Activated CD4-positive, alpha-beta T cell treated with anti-CD3 and anti-CD28 coated beads, Interleukin-2, amount 10 ng/mL, durations not matched to agents 7 days and 5 days (primary cell): ENCODE data around the gene ACVR2B. TPM values are rescaled to one million over a fixed set of nuclear protein-coding genes. Genes with fewer than 3 reads are reported as not detected.
A peak's percentile ranks its signal among the peaks of the same experiment; 100 is the strongest.
"Not testable (repeated sequence)": the region's sequence is repeated elsewhere in the genome, so short reads cannot be mapped to it uniquely, and the experiment has no call there.

Experiments used
- CTCF ChIA-PET: fragments of 350-600 bp; sonication (Branson Sonifier 250); formaldehyde crosslinking; loops from one replicate; lab custom pipeline; 2021; ENCODE audit warnings: antibody characterized with exemption; lab: Charles Lee
- POLR2A ChIA-PET: fragments of 350-600 bp; sonication (Branson Sonifier 250); formaldehyde crosslinking; loops from one replicate; lab custom pipeline; 2021; ENCODE audit warnings: antibody characterized with exemption; lab: Charles Lee
- DNase-seq: peaks from one replicate; pipeline ENCODE4 v3.0.0-alpha.2; 2020
- H3K27ac Mint-ChIP-seq: one replicate; pipeline ENCODE4 v1.8.0; 2021; ENCODE audit warnings: mild to moderate bottlenecking, moderate library complexity, mixed read lengths
- H3K27me3 Mint-ChIP-seq: one replicate; pipeline ENCODE4 v1.8.0; 2021; ENCODE audit warnings: mixed read lengths
- H3K36me3 Mint-ChIP-seq: one replicate; pipeline ENCODE4 v1.8.0; 2021; ENCODE audit warnings: low read depth, mixed read lengths
- H3K4me1 Mint-ChIP-seq: one replicate; pipeline ENCODE4 v1.8.0; 2021; ENCODE audit warnings: mixed read lengths
- H3K4me3 Mint-ChIP-seq: one replicate; pipeline ENCODE4 v1.8.0; 2021; ENCODE audit warnings: mild to moderate bottlenecking, moderate library complexity, mixed read lengths
- H3K9me3 Mint-ChIP-seq: one replicate; pipeline ENCODE4 v1.8.0; 2021; ENCODE audit warnings: mixed read lengths
- total RNA-seq, 2 experiments: library from RNA; stranded (reverse); gene quantifications; one replicate each; pipeline ENCODE4 v1.2.3, GENCODE V29; 2021

Gene ACVR2B
- 1 to 10 TPM; 6.0 to 6.6 TPM for total RNA-seq

DNA sequence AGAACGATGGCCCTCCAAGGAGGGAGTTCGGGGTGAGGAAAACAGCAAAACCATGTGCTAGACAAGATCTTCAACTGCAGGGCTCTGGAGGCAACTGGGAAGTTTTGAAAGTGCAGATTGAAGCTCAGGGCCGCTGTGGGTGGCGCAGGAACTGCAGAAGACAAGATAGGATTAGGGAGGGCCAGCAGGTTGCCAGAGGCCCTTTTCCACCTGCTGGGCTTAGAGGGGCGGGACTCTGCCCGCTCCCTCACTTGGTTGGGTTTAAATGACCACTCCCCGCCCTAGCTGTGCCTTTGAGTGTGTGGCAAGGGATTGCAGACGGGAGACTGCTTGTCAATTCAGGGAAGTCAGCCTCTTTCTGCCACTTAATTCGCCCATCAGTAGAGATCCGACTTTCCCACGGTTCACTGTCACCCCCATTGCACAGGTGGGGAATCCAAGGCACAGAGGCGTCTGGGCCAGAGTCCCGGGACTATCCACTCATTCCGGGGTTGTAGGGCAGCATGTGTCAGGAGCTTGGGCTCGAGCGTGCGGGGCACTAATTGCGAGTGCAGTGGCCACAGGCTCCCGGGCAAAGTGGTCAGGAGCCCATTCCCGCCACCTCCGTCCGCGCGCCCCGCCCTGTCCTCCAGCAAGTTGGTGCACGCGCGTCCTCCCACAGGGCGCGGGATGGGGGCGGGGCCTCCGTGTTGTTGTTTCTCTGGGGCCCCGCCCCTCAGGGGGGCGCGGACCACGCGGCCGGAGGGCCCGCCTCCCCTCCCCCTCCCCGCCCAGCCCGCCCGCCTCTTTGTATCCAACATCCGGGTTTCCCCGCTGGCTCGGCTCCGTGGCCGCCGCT lies at the start of gene ACVR2B:
TSS of gene ACVR2B (plus strand) at position 816 of the 838 bp plus-strand sequence. CDS start 433 bp downstream, outside the sequence.
- H3K27ac Mint-ChIP-seq, result peak within 1 kb of the TSS; percentile 88
- H3K4me1 Mint-ChIP-seq, result peaks cover 25% of the 10 kb centered on the region
- H3K27me3 Mint-ChIP-seq, result peaks cover 7% of the 10 kb centered on the region
- H3K36me3 Mint-ChIP-seq, result peaks cover 3% of the 10 kb centered on the region
- DNase-seq, result peak; percentile 76
- H3K9me3 Mint-ChIP-seq, result peaks cover 10% of the 10 kb centered on the region
- ChIA-PET CTCF (interaction anchor here (0.9 to 1.2 kb wide), 3 partner anchors 12 to 41 kb away, joined by 3 read pairs; no protein-coding TSS in a partner anchor), POLR2A (no interaction called here)
- peak within 1 kb of the TSS; percentile 88 for H3K4me3 Mint-ChIP-seq

DNA sequence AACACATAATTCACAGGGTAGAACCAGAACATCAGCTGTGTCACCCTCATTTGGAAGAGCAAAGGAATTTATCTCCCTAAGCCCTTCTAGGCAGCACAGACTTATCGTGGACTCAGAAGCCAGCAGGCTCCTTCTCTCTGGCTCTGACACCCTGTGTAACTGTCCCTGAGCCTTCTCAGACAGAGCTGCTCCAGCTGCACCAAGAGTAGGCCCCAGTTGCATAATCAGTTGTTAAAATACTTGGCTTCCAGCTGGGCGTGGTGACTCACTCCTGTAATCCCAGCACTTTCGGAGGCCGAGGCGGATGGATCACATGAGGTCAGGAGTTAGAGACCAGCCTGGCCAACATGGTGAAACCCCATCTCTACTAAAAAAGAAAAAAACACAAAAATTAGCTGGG lies 49.4 kb upstream of the ACVR2B start:
- H3K27me3 Mint-ChIP-seq, result no peaks in the 10 kb centered on the region
- ChIA-PET CTCF (interaction anchor here (1.0 kb wide), 1 partner anchor 58 kb away, joined by 4 read pairs; the partner anchor contains the start of gene XYLB), POLR2A (no interaction called here)
- H3K9me3 Mint-ChIP-seq, result peaks cover 2% of the 10 kb centered on the region
- H3K27ac Mint-ChIP-seq, result no peak overlapping the region
- DNase-seq, result no peak
- no peak overlapping the region for H3K4me3 Mint-ChIP-seq
- H3K36me3 Mint-ChIP-seq, result peaks cover 19% of the 10 kb centered on the region
- H3K4me1 Mint-ChIP-seq, result no peaks in the 10 kb centered on the region

DNA sequence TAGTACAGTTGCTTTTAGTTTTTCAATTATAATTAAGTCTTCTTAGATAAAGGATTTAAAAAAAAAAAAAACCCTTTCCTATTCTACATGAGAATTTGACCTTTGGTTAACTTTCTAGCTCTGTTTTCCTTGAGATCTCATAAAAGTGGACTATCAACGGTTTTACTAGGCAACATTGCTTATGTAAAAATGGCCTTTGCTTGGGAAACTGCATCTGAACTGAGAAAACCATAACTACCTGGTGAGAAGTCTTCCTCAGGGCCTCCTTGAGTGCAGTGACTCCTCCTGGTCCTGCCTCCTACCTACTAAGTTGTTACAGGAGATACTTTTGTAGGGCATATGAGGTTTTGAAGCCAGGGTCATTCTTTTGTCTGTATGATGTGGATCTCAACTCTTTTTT lies 42.1 kb upstream of the ACVR2B start:
- Mint-ChIP-seq H3K4me1 (no peaks in the 10 kb centered on the region), H3K4me3 (no peak overlapping the region), H3K36me3 (no peaks in the 10 kb centered on the region), H3K27ac (no peak overlapping the region), H3K9me3 (peaks cover 7% of the 10 kb centered on the region), H3K27me3 (no peaks in the 10 kb centered on the region)
- DNase-seq, result no peak
- CTCF ChIA-PET, result no interaction called here
- POLR2A ChIA-PET, result no interaction called here

DNA sequence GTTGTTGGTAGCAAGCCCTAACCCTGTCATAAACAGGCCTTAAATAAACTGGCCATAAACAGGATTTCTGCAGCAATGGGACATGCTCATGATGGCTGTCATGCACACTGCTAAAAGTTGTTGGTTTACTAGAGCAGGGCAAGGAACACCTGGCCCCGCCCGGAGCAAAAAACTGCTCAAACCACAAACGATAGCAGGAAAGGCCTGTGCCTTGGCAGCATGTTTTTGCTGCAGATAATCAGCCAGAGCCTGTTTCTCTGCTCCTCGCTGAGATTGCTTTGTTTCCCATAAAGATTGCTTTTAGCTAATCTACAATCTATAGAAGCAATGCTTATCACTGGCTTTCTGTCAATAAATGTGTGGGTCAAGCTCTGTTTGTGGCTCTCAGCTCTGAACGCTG lies 32.9 kb upstream of the ACVR2B start:
- H3K4me3 Mint-ChIP-seq, CTCF ChIA-PET, POLR2A ChIA-PET, H3K27me3 Mint-ChIP-seq, H3K27ac Mint-ChIP-seq, DNase-seq, H3K9me3 Mint-ChIP-seq, H3K36me3 Mint-ChIP-seq: not testable (repeated sequence)
- peaks cover 28% of the 10 kb centered on the region for H3K4me1 Mint-ChIP-seq

DNA sequence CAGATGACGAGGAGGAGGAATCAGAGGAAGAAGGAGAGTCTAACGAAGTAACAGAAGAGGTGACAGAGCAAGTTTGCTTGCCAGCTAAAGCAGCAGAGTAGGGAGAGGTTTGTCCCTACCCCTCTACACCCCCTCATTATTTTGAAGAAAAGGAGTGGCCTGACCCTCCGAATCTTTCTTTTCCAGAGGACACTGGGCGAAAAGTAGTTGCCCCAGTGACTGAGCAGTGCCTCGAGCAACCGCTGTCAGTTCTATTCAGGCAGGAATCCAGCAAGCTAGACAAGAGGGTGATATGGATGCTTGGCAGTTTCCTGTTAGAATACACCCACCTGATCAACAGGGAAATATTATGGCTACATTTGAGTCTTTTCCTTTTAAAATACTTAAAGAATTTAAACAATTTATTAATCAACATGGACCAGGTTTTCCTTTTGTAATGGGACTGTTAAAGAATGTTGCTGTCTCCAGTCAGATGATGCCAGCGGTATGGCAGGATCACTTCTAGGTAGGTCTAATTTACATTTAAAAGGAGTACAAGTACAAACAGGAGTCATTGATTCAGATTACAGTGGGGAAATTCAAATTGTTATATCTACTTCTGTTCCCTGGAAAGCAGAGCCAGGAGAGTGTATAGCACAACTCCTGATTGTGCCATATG lies 31.9 kb upstream of the ACVR2B start:
- H3K27me3 Mint-ChIP-seq, result no peaks in the 10 kb centered on the region
- peaks cover 39% of the 10 kb centered on the region for H3K4me1 Mint-ChIP-seq
- DNase-seq, result no peak
- peaks cover 10% of the 10 kb centered on the region for H3K36me3 Mint-ChIP-seq
- H3K4me3 Mint-ChIP-seq, result no peak overlapping the region
- H3K27ac Mint-ChIP-seq, result peak overlapping the region; percentile 6
- ChIA-PET POLR2A (no interaction called here), CTCF (no interaction called here)
- peaks cover 8% of the 10 kb centered on the region for H3K9me3 Mint-ChIP-seq

DNA sequence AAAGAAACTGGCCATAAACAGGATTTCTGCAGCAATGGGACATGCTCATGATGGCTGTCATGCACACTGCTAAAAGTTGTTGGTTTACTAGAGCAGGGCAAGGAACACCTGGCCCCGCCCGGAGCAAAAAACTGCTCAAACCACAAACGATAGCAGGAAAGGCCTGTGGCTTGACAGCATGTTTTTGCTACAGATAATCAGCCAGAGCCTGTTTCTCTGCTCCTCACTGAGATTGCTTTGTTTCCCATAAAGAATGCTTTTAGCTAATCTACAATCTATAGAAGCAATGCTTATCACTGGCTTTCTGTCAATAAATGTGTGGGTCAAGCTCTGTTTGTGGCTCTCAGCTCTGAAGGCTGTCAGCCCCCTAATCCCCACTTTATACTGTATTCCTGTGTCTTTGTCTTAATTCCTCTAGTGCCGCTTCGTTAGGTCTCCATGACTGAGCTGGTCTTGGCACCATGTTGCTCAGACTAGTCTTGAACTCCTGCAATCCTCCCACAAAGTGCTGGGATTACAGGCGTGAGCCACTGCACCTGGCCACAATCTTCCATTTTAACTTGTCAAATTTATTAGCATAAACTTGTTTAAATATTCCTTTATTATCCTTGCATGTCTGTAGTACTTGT lies 26.8 kb upstream of the ACVR2B start:
- peaks cover 29% of the 10 kb centered on the region for H3K9me3 Mint-ChIP-seq
- H3K27me3 Mint-ChIP-seq, POLR2A ChIA-PET: not testable (repeated sequence)
- peaks cover 31% of the 10 kb centered on the region for H3K36me3 Mint-ChIP-seq
- CTCF ChIA-PET, result interaction anchor here (1.2 kb wide), 1 partner anchor 69 kb away, joined by 3 read pairs; no protein-coding TSS in a partner anchor
- peak overlapping the region; percentile 18 for H3K4me3 Mint-ChIP-seq
- peaks cover 44% of the 10 kb centered on the region for H3K4me1 Mint-ChIP-seq
- H3K27ac Mint-ChIP-seq, result peak overlapping the region; percentile 92
- DNase-seq, result peak; percentile 64

DNA sequence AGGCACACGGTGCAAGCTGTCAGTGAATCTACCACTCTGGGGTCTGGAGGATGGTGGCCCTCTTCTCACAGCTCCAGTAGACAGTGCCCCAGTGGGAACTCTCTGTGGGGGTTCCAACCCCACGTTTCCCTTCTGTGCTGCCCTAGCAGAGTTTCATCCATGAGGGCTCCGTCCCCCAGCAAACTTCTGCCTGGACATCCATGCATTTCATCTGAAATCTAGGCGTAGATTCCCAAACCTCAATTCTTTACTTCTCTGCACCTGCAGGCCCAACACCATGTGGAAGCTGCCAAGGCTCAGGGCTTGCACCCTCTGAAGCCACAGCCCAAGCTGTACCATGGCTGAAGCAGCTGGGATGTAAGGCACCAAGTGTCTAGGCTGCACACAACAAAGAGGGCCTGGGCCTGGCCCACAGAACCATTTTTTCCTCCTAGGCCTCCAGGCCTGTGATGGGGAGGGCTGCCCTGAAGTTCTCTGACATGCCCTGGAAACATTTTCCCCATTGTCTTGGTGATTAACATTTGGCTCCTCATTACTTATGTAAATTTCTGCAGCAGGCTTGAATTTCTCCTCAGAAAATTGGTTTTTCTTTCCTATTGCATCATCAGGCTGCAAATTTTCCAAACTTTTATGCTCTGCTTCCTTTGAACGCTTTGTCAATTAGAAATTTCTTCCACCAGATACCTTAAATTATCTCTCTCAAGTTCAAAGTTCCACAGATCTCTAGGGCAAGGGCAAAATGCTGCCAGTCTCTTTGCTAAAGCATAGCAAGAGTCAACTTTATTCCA lies 20.6 kb upstream of the ACVR2B start:
- H3K4me3 Mint-ChIP-seq, CTCF ChIA-PET, DNase-seq, H3K27ac Mint-ChIP-seq, H3K27me3 Mint-ChIP-seq, POLR2A ChIA-PET: not testable (repeated sequence)
- peaks cover 59% of the 10 kb centered on the region for H3K36me3 Mint-ChIP-seq
- peaks cover 64% of the 10 kb centered on the region for H3K9me3 Mint-ChIP-seq
- H3K4me1 Mint-ChIP-seq, result peaks cover 18% of the 10 kb centered on the region

DNA sequence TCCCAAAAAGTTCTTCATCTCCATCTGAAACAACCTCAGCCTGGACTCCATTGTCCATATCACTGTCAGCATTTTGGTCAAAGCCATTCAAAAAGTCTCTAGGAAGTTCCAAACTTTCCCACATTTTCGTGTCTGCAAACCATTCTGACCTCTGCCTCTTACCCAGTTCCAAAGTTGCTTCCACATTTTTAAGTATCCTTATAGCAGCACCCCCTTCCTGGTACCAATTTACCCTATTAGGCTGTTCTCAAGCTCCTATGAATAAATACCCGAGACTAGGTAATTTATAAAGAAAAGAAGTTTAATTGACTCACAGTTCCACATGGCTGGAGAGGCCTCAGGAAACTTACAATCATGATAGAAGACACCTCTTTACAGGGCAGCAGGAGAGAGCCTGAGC lies 20.0 kb upstream of the ACVR2B start:
- H3K4me3 Mint-ChIP-seq, H3K27ac Mint-ChIP-seq, POLR2A ChIA-PET, DNase-seq, CTCF ChIA-PET, H3K27me3 Mint-ChIP-seq: not testable (repeated sequence)
- Mint-ChIP-seq H3K4me1 (peaks cover 18% of the 10 kb centered on the region), H3K36me3 (peaks cover 57% of the 10 kb centered on the region), H3K9me3 (peaks cover 64% of the 10 kb centered on the region)

DNA sequence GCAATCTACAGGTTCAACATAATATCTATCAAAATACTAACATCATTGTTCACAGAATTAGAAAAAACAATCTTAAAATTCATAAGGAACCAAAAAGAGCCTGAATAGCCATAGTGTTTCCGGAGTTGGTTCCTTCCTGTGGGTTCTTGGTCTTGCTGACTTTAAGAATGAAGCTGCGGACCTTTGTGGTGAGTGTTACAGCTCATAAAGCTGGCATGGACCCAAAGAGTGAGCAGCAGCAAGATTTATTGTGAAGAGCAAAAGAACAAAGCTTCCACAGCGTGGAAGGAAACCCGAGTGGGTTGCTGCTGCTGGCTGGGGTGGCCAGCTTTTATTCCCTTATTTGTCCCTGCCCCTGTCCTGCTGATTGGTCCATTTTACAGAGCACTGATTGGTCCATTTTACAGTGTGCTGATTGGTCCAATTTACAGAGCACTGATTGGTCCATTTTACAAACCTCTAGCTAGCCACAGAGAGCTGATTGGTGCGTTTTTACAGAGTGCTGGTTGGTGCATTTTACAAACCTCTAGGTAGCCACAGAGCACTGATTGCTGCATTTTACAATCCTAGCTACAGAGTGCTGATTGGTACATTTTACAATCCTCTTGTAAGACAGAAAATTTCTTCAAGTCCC lies 15.1 kb upstream of the ACVR2B start:
- H3K36me3 Mint-ChIP-seq, result peaks cover 32% of the 10 kb centered on the region
- H3K9me3 Mint-ChIP-seq, result peaks cover 40% of the 10 kb centered on the region
- H3K27ac Mint-ChIP-seq, H3K27me3 Mint-ChIP-seq, H3K4me3 Mint-ChIP-seq, POLR2A ChIA-PET: not testable (repeated sequence)
- DNase-seq, result peak; percentile 30
- CTCF ChIA-PET, result interaction anchor here (0.6 to 1.5 kb wide), 3 partner anchors 10 to 515 kb away, joined by 3 to 4 read pairs (median 4); no protein-coding TSS in a partner anchor
- H3K4me1 Mint-ChIP-seq, result peaks cover 15% of the 10 kb centered on the region

DNA sequence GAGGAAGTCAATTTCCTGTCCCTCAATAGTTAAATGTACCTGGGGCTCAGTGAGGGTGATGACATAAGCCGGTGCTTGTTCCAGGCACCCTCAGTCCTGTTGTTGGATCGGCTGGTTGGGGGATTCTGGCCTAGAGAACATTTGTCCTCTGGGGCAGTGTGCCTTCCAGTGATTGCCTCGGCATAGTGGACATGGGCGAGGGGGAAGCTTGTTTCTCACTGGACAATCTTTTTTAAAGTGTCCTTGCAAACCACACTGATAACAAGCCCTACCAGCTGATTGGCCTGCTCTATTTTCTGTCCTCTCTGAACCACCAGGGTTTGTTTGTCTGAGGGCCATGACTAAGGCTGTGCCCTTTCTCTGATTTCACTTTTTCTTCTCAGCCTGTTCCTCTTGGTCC lies 10.5 kb upstream of the ACVR2B start:
- H3K36me3 Mint-ChIP-seq, result peaks cover 10% of the 10 kb centered on the region
- DNase-seq, POLR2A ChIA-PET, H3K27ac Mint-ChIP-seq, H3K4me3 Mint-ChIP-seq, H3K4me1 Mint-ChIP-seq, H3K27me3 Mint-ChIP-seq, CTCF ChIA-PET: not testable (repeated sequence)
- H3K9me3 Mint-ChIP-seq, result peaks cover 17% of the 10 kb centered on the region

DNA sequence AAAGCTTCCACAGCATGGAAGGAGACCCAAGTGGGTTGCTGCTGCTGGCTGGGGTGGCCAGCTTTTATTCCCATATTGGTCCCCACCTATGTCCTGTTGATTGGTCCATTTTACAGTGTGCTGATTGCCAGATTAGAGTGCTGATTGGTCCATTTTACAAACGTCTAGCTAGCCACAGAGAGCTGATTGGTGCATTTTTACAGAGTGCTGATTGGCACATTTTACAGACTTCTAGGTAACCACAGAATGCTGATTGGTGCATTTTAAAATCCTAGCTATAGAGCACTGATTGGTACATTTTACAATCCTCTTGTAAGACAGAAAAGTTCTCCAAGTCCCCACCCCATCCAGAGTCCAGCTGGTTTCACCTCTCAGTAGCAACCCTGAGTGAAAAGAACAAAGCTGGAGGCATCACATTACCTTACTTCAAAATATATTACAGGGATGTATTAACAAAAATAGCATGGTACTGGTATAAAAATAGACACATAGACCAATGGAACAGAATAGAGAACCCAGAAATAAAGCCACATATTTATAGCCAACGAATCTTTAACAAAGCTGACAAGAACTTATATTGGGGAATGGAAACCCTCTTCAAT lies 7.5 kb upstream of the ACVR2B start:
- Mint-ChIP-seq H3K36me3 (peaks cover 3% of the 10 kb centered on the region), H3K27ac (no peak overlapping the region), H3K9me3 (peaks cover 15% of the 10 kb centered on the region), H3K4me3 (no peak overlapping the region), H3K4me1 (peaks cover 1% of the 10 kb centered on the region), H3K27me3 (no peaks in the 10 kb centered on the region)
- ChIA-PET CTCF (no interaction called here), POLR2A (no interaction called here)
- no peak for DNase-seq

DNA sequence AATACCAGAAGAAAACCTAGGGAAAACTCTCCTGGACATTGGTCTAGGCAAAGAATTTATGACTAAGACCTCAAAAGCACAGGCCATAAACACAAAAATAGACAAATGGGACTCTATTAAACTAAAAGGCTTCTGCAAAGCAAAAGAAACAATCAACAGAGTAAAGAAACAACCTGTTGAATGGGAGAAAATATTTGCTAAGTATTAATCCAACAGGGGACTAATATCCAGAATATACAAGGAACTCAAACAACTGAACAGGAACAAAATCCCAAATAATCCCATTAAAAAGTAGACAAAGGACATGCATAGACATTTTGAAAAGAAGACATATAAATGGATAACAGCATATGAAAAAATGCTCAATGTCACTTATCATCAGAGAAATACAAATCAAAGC lies 6.9 kb upstream of the ACVR2B start:
- Mint-ChIP-seq H3K4me1 (peaks cover 1% of the 10 kb centered on the region), H3K27me3 (no peaks in the 10 kb centered on the region), H3K9me3 (peaks cover 18% of the 10 kb centered on the region), H3K27ac (no peak overlapping the region), H3K36me3 (peaks cover 3% of the 10 kb centered on the region), H3K4me3 (no peak overlapping the region)
- no peak for DNase-seq
- POLR2A ChIA-PET, result no interaction called here
- CTCF ChIA-PET, result no interaction called here
